Small intestine (tissue), 7 donors: ENCODE results near the gene RASSF3. TPM values are rescaled to one million over a fixed set of nuclear protein-coding genes. Genes with fewer than 3 reads are reported as not detected.

Experiments
- DNase-seq, 2 donors: peaks; one replicate each; pipeline versions ENCODE4 v3.0.0 to v3.0.0-alpha.2; 2013
- FAIRE-seq: peaks from 2 replicates; lab custom pipeline; 2012; peaks lifted over from hg19 to GRCh38; lab: Jason Lieb, UNC
- H3K27ac ChIP-seq, 3 donors: one replicate each; pipeline ENCODE4 v1.5.1; 2013; ENCODE audit warnings: low read length in 2 of 3, mild to moderate bottlenecking in 2 of 3, control low read depth in 1 of 3, inconsistent platforms in 1 of 3, low read depth in 1 of 3, moderate library complexity in 1 of 3
- H3K27me3 ChIP-seq, 3 donors: one replicate each; pipeline ENCODE4 v1.6.1; 2013; ENCODE audit warnings: low read length in 3 of 3, inconsistent platforms in 1 of 3; ENCODE audit not compliant: control insufficient read depth in 3 of 3, insufficient read depth in 3 of 3
- H3K36me3 ChIP-seq, 3 donors: one replicate each; pipeline ENCODE4 v1.6.1; 2013; ENCODE audit warnings: low read length in 3 of 3, inconsistent platforms in 1 of 3, low read depth in 1 of 3, mild to moderate bottlenecking in 1 of 3, moderate library complexity in 1 of 3; ENCODE audit not compliant: control insufficient read depth in 3 of 3, insufficient read depth in 2 of 3
- H3K4me1 ChIP-seq, 3 donors: one replicate each; pipeline ENCODE4 v1.6.1; 2013; ENCODE audit warnings: low read length in 2 of 3, inconsistent platforms in 1 of 3, low read depth in 1 of 3, mild to moderate bottlenecking in 1 of 3, moderate library complexity in 1 of 3; ENCODE audit not compliant: control insufficient read depth in 3 of 3, insufficient read depth in 2 of 3
- H3K4me3 ChIP-seq, 3 donors: one replicate each; pipeline ENCODE4 v1.5.1; 2013; ENCODE audit warnings: low read length in 3 of 3, control low read depth in 1 of 3, inconsistent platforms in 1 of 3, low read depth in 1 of 3, mild to moderate bottlenecking in 1 of 3, moderate library complexity in 1 of 3
- H3K9me3 ChIP-seq, 2 donors: one replicate each; pipeline ENCODE4 v1.6.1; 2013; ENCODE audit warnings: low read depth in 1 of 2, low read length in 1 of 2; ENCODE audit not compliant: control insufficient read depth in 2 of 2, insufficient read depth in 1 of 2
- WGBS, 3 donors: extraction: QIAGEN DNeasy Blood & Tissue Kit; methylation state at CpG; one replicate each; pipeline ENCODE4 v1.1.7; 2013; 5-methylcytosine and 5-hydroxymethylcytosine counted together
- polyA plus RNA-seq, 4 donors: library from polyadenylated mRNA; stranded (reverse) in 3 of 4; unstranded in 1 of 4; fragments of 200-250 nt in 3 of 4; fragments of 120-200 nt in 1 of 4; gene quantifications; one replicate each; pipeline versions ENCODE4 v1.2.1 to v1.2.3, GENCODE V29; 2013
- donor health status: healthy with polysubstance abuse.
- donor health status: control.
- donor health status: control.
- donor health status: Bipolar disorder and iron deficiency.
- donor health status: healthy.

Gene RASSF3
- polyA plus RNA-seq, 4 donors = 14.9 to 23.3 (median 21.9) TPM

- no peaks in the 10 kb centered on the region for H3K36me3 ChIP-seq
- no peak overlapping the region for H3K4me3 ChIP-seq
- DNase-seq = peak; percentile 95 to 98
- 8 to 18% (median 16%) methylated on average over 8 of the region's 8 CpGs for WGBS, 3 donors
- H3K27ac ChIP-seq = peak overlapping the region; percentile 64 to 88 (median 87)
- H3K9me3 ChIP-seq = no peaks in the 10 kb centered on the region
- no peaks in the 10 kb centered on the region for H3K27me3 ChIP-seq
- H3K4me1 ChIP-seq = peaks cover 29 to 61% (median 53%) of the 10 kb centered on the region in 3 donors
- FAIRE-seq = no peak
These were observed 62.7 kb downstream of the RASSF3 start for GRCh38 chr12:64672925-64673409.

GRCh38 chr12:64673490-64674169, 63.3 kb downstream of the RASSF3 start:
- Histone ChIP-seq H3K27ac (peak overlapping the region; percentile 58 to 88 (median 87)), H3K4me1 (peaks cover 28 to 56% (median 52%) of the 10 kb centered on the region in 3 donors)

GRCh38 chr12:64674367-64674922, 64.2 kb downstream of the RASSF3 start:
- no peak overlapping the region for H3K4me3 ChIP-seq
- no peaks in the 10 kb centered on the region for H3K36me3 ChIP-seq
- FAIRE-seq (no peak), DNase-seq (no peak)
- no peaks in the 10 kb centered on the region for H3K9me3 ChIP-seq
- WGBS, 3 donors = 68 to 84% (median 80%) methylated on average over 10 of the region's 10 CpGs
- peaks cover 28 to 55% (median 48%) of the 10 kb centered on the region in 3 donors for H3K4me1 ChIP-seq
- no peaks in the 10 kb centered on the region for H3K27me3 ChIP-seq
- peak overlapping the region; percentile 58 to 88 (median 87) for H3K27ac ChIP-seq

More at GRCh38 chr12:64673490-64674169, 63.3 kb downstream of the RASSF3 start:
- H3K4me3 ChIP-seq = no peak overlapping the region
- FAIRE-seq = no peak
- WGBS, 3 donors = 61 to 74% (median 72%) methylated on average over 9 of the region's 9 CpGs
- no peaks in the 10 kb centered on the region for H3K36me3 ChIP-seq
- DNase-seq = no peak
- no peaks in the 10 kb centered on the region for H3K9me3 ChIP-seq
- no peaks in the 10 kb centered on the region for H3K27me3 ChIP-seq

- H3K27me3 ChIP-seq = no peaks in the 10 kb centered on the region
- H3K27ac ChIP-seq = peak overlapping the region in 2 of 3 donors; percentile 53 to 79
- no peak for FAIRE-seq
- H3K4me3 ChIP-seq = no peak overlapping the region
- H3K4me1 ChIP-seq = peaks cover 20 to 56% (median 42%) of the 10 kb centered on the region in 3 donors
- 12 to 40% (median 30%) methylated on average over 3 of the region's 3 CpGs for WGBS, 3 donors
- DNase-seq = peak; percentile 21 to 90
- H3K36me3 ChIP-seq = no peaks in the 10 kb centered on the region
- H3K9me3 ChIP-seq = no peaks in the 10 kb centered on the region
These were observed 65.5 kb downstream of the RASSF3 start for GRCh38 chr12:64675795-64676194.

DNA sequence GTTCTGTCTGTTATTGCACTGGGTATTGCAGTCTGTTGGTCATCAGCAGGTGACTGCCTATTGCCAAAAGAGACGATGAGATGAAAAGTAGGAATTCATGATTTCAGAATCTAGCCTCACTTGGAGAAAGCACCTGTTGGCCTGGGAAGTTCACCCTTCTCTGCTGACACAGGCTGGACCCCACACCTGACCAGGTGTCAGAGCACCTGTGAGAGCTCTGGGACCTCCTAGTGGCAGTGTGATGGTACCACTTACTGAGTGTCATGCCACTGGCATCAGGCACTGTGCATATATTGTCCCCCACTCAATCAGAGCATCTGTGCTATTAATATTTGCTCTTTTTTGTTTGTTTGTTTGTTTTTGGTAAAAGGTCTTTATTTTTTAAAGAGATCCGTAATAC, 68.0 kb downstream of the RASSF3 start:
- Histone ChIP-seq H3K4me1 (peaks cover 21 to 49% (median 37%) of the 10 kb centered on the region in 3 donors), H3K36me3 (no peaks in the 10 kb centered on the region), H3K27ac (peak overlapping the region in 1 of 3 donors; percentile 40), H3K9me3 (no peaks in the 10 kb centered on the region), H3K4me3 (no peak overlapping the region), H3K27me3 (no peaks in the 10 kb centered on the region)
- FAIRE-seq = no peak
- DNase-seq = no peak
- 74 to 88% (median 88%) methylated on average over 2 of the region's 2 CpGs for WGBS, 3 donors

- DNase-seq (no peak), FAIRE-seq (no peak)
- H3K36me3 ChIP-seq = no peaks in the 10 kb centered on the region
- H3K4me3 ChIP-seq = no peak overlapping the region
- no peak overlapping the region for H3K27ac ChIP-seq
- peaks cover 18 to 49% (median 34%) of the 10 kb centered on the region in 3 donors for H3K4me1 ChIP-seq
- no peaks in the 10 kb centered on the region for H3K27me3 ChIP-seq
- WGBS, 3 donors = 79 to 83% (median 80%) methylated on average over 5 of the region's 5 CpGs
- no peaks in the 10 kb centered on the region for H3K9me3 ChIP-seq
These were observed 68.5 kb downstream of the RASSF3 start for GRCh38 chr12:64678835-64679234.

GRCh38 chr12:64679487-64680001, 69.2 kb downstream of the RASSF3 start:
- Histone ChIP-seq H3K4me3 (no peak overlapping the region), H3K9me3 (no peaks in the 10 kb centered on the region), H3K4me1 (peaks cover 12 to 44% (median 30%) of the 10 kb centered on the region in 3 donors), H3K27ac (peak overlapping the region; percentile 4 to 79 (median 73)), H3K27me3 (no peaks in the 10 kb centered on the region), H3K36me3 (peaks cover 0 to 3% (median 0%) of the 10 kb centered on the region in 3 donors)
- FAIRE-seq (no peak), DNase-seq (peak; percentile 45 to 84)
- WGBS, 3 donors = 11 to 29% (median 15%) methylated on average over 9 of the region's 9 CpGs

GRCh38 chr12:64680235-64680634, 69.9 kb downstream of the RASSF3 start:
- H3K9me3 ChIP-seq = no peaks in the 10 kb centered on the region
- peaks cover 0 to 6% (median 0%) of the 10 kb centered on the region in 3 donors for H3K36me3 ChIP-seq
- H3K4me1 ChIP-seq = peaks cover 12 to 41% (median 26%) of the 10 kb centered on the region in 3 donors
- 8 to 42% (median 29%) methylated on average over 4 of the region's 4 CpGs for WGBS, 3 donors
- peak overlapping the region; percentile 4 to 79 (median 73) for H3K27ac ChIP-seq
- no peak overlapping the region for H3K4me3 ChIP-seq
- FAIRE-seq = no peak
- H3K27me3 ChIP-seq = no peaks in the 10 kb centered on the region
- DNase-seq = peak in 1 of 2 donors; percentile 73
